Measurements from ENCODE around the gene DES. TPM values are rescaled to one million over a fixed set of nuclear protein-coding genes. Genes with fewer than 3 reads are reported as not detected.
A peak's percentile ranks its signal among the peaks of the same experiment; 100 is the strongest.
"Not testable (repeated sequence)": the region's sequence is repeated elsewhere in the genome, so short reads cannot be mapped to it uniquely, and the experiment has no call there.

The DES gene
- total RNA-seq, 4 donors from 2014 or later = 578 to 3,551 (median 1,628) TPM

- Histone ChIP-seq H3K27me3 (no peaks in the 10 kb centered on the region), H3K4me3 (peak within 1 kb of the TSS; percentile 93 to 95), H3K27ac (peak within 1 kb of the TSS; percentile 93 to 96), H3K9me3 (no peaks in the 10 kb centered on the region), H3K4me1 (peaks cover 0 to 10% of the 10 kb centered on the region in 2 donors), H3K36me3 (no peaks in the 10 kb centered on the region)
- peak; percentile 81 to 83 for DNase-seq
- intact Hi-C loops (cut with DNase I; ENCODE audit: low total_unique reads) = no loop called here
- peak in 1 of 2 donors; percentile 58 for TF ChIP-seq POLR2A (IDR thresholded peaks at IDR 0.05)
- TF ChIP-seq, protein P1, sequence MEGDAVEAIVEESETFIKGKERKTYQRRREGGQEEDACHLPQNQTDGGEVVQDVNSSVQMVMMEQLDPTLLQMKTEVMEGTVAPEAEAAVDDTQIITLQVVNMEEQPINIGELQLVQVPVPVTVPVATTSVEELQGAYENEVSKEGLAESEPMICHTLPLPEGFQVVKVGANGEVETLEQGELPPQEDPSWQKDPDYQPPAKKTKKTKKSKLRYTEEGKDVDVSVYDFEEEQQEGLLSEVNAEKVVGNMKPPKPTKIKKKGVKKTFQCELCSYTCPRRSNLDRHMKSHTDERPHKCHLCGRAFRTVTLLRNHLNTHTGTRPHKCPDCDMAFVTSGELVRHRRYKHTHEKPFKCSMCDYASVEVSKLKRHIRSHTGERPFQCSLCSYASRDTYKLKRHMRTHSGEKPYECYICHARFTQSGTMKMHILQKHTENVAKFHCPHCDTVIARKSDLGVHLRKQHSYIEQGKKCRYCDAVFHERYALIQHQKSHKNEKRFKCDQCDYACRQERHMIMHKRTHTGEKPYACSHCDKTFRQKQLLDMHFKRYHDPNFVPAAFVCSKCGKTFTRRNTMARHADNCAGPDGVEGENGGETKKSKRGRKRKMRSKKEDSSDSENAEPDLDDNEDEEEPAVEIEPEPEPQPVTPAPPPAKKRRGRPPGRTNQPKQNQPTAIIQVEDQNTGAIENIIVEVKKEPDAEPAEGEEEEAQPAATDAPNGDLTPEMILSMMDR (IDR thresholded peaks at IDR 0.05) = peak in 1 of 4 experiments; percentile 5
Observed at GRCh38 chr2:219387306-219388120, 30.7 kb upstream of the DES start, which contains the start of gene DNPEP. DNPEP (minus strand) TSS chr2:219387912; CDS start chr2:219387794, 118 bp downstream.

DNA sequence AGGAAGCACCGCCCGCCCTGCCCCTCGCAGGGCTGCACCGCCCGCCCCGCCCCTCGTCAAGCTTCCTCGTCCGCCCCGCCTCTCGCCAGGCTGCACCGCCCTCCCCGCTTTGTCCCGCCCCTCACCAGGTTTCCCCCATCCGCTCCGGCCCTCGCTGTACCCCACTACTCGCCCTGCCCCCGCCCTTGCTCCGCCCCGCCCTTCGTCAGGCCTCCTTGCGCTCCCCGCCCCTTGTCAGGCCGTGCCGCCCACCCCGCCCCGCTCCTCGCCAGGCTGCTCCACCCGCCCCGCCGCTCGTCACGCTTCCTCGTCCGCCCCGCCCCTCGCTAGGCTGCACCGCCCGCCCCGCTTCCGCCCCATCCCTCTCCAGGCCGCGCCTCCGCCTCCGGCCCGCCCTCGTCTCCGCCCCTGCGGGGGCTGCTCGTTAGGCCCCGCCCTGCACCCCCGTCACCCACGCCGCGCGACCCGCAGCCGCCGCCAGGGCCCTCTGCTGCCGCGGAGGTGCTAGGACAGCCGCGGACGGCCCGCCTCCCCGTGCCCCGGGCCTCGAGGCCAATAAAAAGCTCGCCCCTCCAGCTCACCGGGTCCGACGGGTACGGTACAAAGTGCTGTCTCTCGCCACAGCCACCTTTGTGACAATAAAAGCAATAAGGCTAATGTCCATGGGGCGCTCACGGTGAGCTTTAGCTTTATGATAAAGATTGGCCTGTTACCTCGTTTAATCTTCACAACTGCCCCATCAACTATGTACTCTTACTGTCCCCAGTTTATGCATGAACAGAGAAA lies 29.9 kb upstream of the DES start:
- no peaks in the 10 kb centered on the region for H3K36me3 ChIP-seq
- intact Hi-C loops (cut with DNase I; ENCODE audit: low total_unique reads) = no loop called here
- no peaks in the 10 kb centered on the region for H3K27me3 ChIP-seq
- peaks cover 0 to 10% of the 10 kb centered on the region in 2 donors for H3K4me1 ChIP-seq
- TF ChIP-seq POLR2A (IDR thresholded peaks at IDR 0.05) = peak in 1 of 2 donors; percentile 30
- TF ChIP-seq, protein P1 (IDR thresholded peaks at IDR 0.05) = peak; percentile 42 to 95 (median 93)
- H3K27ac ChIP-seq = peak overlapping the region; percentile 93 to 96
- H3K4me3 ChIP-seq = peak overlapping the region; percentile 19 to 95
- no peaks in the 10 kb centered on the region for H3K9me3 ChIP-seq
- peak; percentile 99 for DNase-seq

DNA sequence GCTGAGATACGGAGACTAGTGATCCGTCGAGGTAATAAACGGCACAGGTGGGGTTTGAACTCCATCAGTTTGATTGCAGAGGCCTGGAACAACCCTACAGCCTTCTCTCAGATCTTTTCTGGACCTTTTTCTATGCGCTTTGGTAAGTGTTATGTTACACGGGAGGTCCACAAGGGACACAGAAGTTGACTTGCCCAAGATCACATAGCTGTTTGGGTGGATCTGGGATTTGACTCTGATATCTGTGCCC lies 29.3 kb upstream of the DES start:
- intact Hi-C loops (cut with DNase I; ENCODE audit: low total_unique reads) = no loop called here
- TF ChIP-seq, protein P1 (IDR thresholded peaks at IDR 0.05) = no peak
- TF ChIP-seq POLR2A (IDR thresholded peaks at IDR 0.05) = no peak
- H3K9me3 ChIP-seq = no peaks in the 10 kb centered on the region
- peak overlapping the region in 1 of 2 donors; percentile 19 for H3K4me3 ChIP-seq
- DNase-seq = no peak
- H3K4me1 ChIP-seq = peaks cover 0 to 10% of the 10 kb centered on the region in 2 donors
- H3K27me3 ChIP-seq = no peaks in the 10 kb centered on the region
- peak overlapping the region; percentile 93 to 96 for H3K27ac ChIP-seq
- H3K36me3 ChIP-seq = no peaks in the 10 kb centered on the region

DNA sequence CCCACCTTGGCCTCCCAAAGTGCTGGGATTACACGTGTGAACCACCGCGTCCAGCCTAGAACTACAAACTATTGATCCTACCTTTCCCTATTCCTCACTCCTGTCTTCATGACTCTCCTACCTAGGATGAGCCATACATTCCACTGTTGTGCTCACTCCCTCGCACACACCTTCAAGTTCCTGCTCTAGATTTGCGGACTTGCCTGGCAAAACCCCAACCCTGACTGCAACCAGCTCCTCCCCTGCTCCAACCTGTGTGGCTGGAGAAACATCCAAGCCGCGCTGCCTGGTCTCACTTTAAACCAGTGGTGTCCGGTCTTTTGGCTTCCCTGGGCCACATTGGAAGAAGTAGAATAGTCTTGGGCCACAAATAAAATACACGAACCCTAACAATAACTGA lies 25.4 kb upstream of the DES start:
- no peak for TF ChIP-seq POLR2A (IDR thresholded peaks at IDR 0.05)
- TF ChIP-seq, protein P1 (IDR thresholded peaks at IDR 0.05) = no peak
- Histone ChIP-seq H3K4me3 (no peak overlapping the region), H3K4me1 (peaks cover 0 to 4% of the 10 kb centered on the region in 2 donors), H3K36me3 (no peaks in the 10 kb centered on the region), H3K27me3 (no peaks in the 10 kb centered on the region), H3K27ac (no peak overlapping the region), H3K9me3 (no peaks in the 10 kb centered on the region)
- intact Hi-C loops (cut with DNase I; ENCODE audit: low total_unique reads) = no loop called here
- peak in 1 of 2 donors; percentile 10 for DNase-seq

- H3K27ac ChIP-seq; H3K4me1 ChIP-seq; H3K4me3 ChIP-seq; H3K9me3 ChIP-seq; H3K36me3 ChIP-seq; H3K27me3 ChIP-seq; intact Hi-C loops (cut with DNase I; ENCODE audit: low total_unique reads): not testable (repeated sequence)
- peak in 1 of 2 donors; percentile 7 for DNase-seq
Observed at GRCh38 chr2:219395056-219395455, 23.1 kb upstream of the DES start.

All from uterus (tissue), 4 donors.